Ovary (tissue), 9 donors: Measurements from ENCODE around the gene CAMSAP1. TPM values are rescaled to one million over a fixed set of nuclear protein-coding genes. Genes with fewer than 3 reads are reported as not detected.

ENCODE experiments used
- DNase-seq, 5 donors: peaks; one replicate each; pipeline ENCODE4 v3.0.0-alpha.2; 2019 to 2020
- H3K27ac ChIP-seq, 2 donors: fragments of 200-600 bp; one replicate each; pipeline versions ENCODE4 v1.5.1 to v1.8.0; 2019 to 2022
- H3K27me3 ChIP-seq: fragments of 200-600 bp; one replicate; pipeline ENCODE4 v1.8.0; 2022
- H3K36me3 ChIP-seq: fragments of 200-600 bp; sonication (generic); one replicate; pipeline ENCODE4 v1.5.1; 2019
- H3K4me1 ChIP-seq: one replicate; pipeline ENCODE4 v1.8.1; 2013; ENCODE audit warnings: mild to moderate bottlenecking, moderate library complexity; ENCODE audit not compliant: insufficient read depth
- H3K4me3 ChIP-seq: fragments of 200-600 bp; sonication (generic); one replicate; pipeline ENCODE4 v1.5.1; 2017
- H3K9me3 ChIP-seq, 2 donors: fragments of 200-600 bp in 1 of 2; sonication (generic) in 1 of 2; one replicate each; pipeline versions ENCODE4 v1.5.1 to v1.8.1; 2013 to 2019; ENCODE audit warnings: mild to moderate bottlenecking in 1 of 2, moderate library complexity in 1 of 2
- EP300 ChIP-seq: sonication (generic); formaldehyde crosslinking; IDR thresholded peaks from one replicate; pipeline ENCODE4 v1.6.1; 2017; ENCODE audit warnings: antibody characterized with exemption
- POLR2A ChIP-seq: fragments of 450-650 bp; IDR thresholded peaks from one replicate; pipeline ENCODE4 v1.6.1; 2017; ENCODE audit warnings: antibody characterized with exemption, mild to moderate bottlenecking, moderate library complexity
- WGBS, 3 donors: extraction: QIAGEN DNeasy Blood & Tissue Kit in 1 of 3; methylation state at CpG; one replicate each; pipeline versions ENCODE4 v1.1.5 to v1.1.7; 2013 to 2017; 5-methylcytosine and 5-hydroxymethylcytosine counted together
- intact Hi-C, 4 donors: fragments of 100-400 bp; cut with DNase I; formaldehyde crosslinking; loops; one replicate each; pipeline versions ENCODE4 v1.11.0 to v1.15.1; 2022 to 2023
- polyA plus RNA-seq, 2 donors: library from polyadenylated mRNA; stranded (reverse); fragments of 200-250 nt in 1 of 2; fragments of 350-450 nt in 1 of 2; fragmentation: Illumina TruSeq in 1 of 2; extraction: RNeasy Lipid Tissue Mini Kit (QIAGEN cat#74804) in 1 of 2; gene quantifications; one replicate each; pipeline ENCODE4 v1.2.3, GENCODE V29; 2013 to 2014
- total RNA-seq, 7 donors: library from RNA; depleted of rRNA in 2 of 7; stranded (reverse); fragments of >200 nt in 2 of 7; fragmentation: NEBNext Ultra II Directional in 3 of 7; extraction: Animal tissue kit (Norgen Biotek cat#: 25700) in 3 of 7; gene quantifications; one replicate each; pipeline versions ENCODE4 v1.1.0 to v1.2.4, GENCODE V29; 2016 to 2023
- TF ChIP-seq, protein P1 (sequence below), 3 donors: fragments of 450-650 bp in 2 of 3; fragments of 200-600 bp in 1 of 3; IDR thresholded peaks; one replicate each; pipeline versions ENCODE4 v1.5.1 to v1.8.0; 2016 to 2022; ENCODE audit warnings: antibody characterized with exemption in 3 of 3, mild to moderate bottlenecking in 1 of 3
- donor health status: DM: no; HTN: no; CAD: no; lungs with moderate emphysema.
- donor health status: DM: no; HTN: no; CAD: no.
- donor health status: Bipolar disorder and iron deficiency.
- donor health status: DM: yes; HTN: yes; CAD: no.
- donor health status: DM: no; HTN: no; CAD: no.
- donor health status: DM: yes; HTN: yes; CAD: no.

The CAMSAP1 gene
- total and polyA plus RNA-seq, 9 donors, result 9.4 to 62.6 (median 38.0) TPM

DNA sequence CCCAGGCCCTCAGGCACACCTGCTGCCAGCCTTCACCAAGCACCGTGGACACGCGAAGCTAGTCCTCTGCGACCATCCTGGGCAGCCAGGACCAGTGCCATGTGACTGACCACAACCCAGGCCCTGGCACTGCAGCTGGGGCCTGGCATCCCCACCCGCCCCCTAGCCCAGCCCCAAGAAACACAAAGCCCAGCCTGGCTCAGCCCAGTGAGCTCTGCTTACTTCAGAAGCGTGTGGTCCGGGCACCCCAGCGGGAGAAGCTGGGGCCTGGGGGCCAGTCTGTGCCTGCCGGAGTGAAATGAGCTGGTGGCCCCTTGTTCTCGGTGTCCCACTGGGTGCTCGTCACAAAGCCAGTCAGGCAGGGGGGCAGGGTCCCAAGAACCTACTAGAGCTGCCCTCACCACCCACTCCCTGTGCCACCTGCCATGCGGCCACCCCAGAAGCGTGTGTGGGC lies 117.5 kb downstream of the CAMSAP1 start:
- DNase-seq, result no peak
- Histone ChIP-seq H3K4me3 (no peak overlapping the region), H3K27ac (no peak overlapping the region), H3K27me3 (no peaks in the 10 kb centered on the region), H3K36me3 (no peaks in the 10 kb centered on the region), H3K9me3 (no peaks in the 10 kb centered on the region), H3K4me1 (no peaks in the 10 kb centered on the region)
- 94 to 97% (median 95%) methylated on average over 8 to 13 of the region's 13 CpGs for WGBS, 3 donors
- intact Hi-C loops, result loop anchor here in 1 of 4 donors (10.0 kb wide), 1 partner anchor 495 kb away; no protein-coding TSS in a partner anchor
- TF ChIP-seq POLR2A, result no peak
- TF ChIP-seq, protein P1, sequence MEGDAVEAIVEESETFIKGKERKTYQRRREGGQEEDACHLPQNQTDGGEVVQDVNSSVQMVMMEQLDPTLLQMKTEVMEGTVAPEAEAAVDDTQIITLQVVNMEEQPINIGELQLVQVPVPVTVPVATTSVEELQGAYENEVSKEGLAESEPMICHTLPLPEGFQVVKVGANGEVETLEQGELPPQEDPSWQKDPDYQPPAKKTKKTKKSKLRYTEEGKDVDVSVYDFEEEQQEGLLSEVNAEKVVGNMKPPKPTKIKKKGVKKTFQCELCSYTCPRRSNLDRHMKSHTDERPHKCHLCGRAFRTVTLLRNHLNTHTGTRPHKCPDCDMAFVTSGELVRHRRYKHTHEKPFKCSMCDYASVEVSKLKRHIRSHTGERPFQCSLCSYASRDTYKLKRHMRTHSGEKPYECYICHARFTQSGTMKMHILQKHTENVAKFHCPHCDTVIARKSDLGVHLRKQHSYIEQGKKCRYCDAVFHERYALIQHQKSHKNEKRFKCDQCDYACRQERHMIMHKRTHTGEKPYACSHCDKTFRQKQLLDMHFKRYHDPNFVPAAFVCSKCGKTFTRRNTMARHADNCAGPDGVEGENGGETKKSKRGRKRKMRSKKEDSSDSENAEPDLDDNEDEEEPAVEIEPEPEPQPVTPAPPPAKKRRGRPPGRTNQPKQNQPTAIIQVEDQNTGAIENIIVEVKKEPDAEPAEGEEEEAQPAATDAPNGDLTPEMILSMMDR (IDR thresholded peaks at IDR 0.05), result no peak
- no peak for TF ChIP-seq EP300

DNA sequence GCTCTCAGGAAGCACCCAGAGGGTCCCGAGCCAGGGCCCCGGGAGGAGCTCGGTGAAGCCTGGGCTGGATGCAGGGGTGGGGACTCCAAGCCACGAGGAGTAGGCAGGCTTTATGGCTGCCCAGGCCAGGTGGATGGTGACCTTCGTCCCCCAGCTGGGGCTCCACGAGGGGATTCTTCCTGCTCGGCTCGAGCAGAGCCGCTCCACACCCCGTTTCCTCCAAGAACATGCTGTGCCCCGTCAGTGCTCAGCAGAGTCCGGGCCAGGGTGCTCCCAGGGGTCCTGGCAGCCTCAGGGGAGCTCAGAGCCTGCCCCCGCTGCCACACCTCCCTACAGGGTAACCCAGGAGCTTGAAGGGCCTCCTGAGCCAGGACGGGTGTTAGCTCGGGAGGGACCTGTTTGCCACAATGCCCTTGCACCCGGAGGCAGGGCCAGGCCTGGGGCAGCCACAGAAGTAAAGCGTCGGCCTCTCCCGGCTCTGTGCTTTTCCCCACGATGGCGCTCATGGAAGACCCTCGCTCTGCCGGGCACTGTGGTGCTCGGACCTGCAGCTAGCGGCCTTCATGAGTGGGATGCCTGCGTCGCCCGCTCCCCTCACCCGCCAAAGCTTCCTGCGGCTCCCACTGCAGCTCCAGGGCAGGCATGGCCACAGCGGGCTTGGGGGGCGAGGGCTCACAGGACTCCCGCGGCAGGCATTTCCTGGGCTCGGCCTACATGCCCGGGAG lies 118.6 kb downstream of the CAMSAP1 start:
- intact Hi-C loops, result no loop called here
- Histone ChIP-seq H3K9me3 (no peaks in the 10 kb centered on the region), H3K4me3 (no peak overlapping the region), H3K27ac (no peak overlapping the region), H3K27me3 (no peaks in the 10 kb centered on the region), H3K36me3 (no peaks in the 10 kb centered on the region), H3K4me1 (no peaks in the 10 kb centered on the region)
- no peak for DNase-seq
- WGBS, 3 donors, result 68 to 73% (median 72%) methylated on average over 35 to 36 of the region's 36 CpGs
- no peak for TF ChIP-seq EP300
- no peak for TF ChIP-seq POLR2A
- TF ChIP-seq, protein P1 (IDR thresholded peaks at IDR 0.05), result no peak

DNA sequence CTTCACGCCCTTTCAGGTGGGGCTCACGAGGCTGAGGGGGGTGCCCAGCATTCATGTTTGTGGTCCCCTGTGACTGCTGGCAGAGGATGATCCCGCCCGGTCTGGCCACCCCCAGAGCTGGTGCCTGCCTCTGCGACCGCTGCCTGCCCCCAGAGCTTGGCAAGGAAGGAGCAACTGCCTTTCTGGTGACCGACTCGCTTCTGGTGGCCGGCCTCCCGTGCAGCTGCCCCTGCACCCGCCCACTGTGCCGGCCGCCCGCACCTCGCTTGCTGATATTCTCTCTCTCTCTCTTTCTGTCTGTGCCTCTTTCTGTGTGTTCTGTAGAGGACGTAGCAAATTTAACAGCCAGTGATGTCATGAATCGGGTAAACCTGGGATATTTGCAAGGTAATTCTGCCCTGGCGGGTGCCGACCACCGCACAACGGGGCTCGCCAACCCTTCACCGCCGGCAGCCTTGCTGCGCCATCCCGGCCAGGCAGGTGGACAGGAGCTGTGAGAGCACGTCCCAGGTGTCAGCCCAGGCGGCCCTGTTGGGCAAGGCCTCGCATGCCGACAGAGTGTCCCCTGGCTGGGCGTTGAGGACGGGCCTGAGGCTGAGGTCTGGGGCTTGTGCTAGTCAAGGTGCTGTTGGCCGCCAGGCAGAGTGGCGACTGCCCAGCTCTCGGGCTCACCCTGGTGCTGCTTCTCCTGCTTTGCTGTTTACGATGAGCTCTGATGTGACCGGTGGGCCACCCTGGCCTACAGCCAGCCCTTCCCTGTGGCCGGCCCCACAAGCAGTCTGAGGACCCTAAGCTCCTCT lies 119.4 kb downstream of the CAMSAP1 start:
- Histone ChIP-seq H3K4me3 (no peak overlapping the region), H3K9me3 (no peaks in the 10 kb centered on the region), H3K4me1 (no peaks in the 10 kb centered on the region), H3K27me3 (no peaks in the 10 kb centered on the region), H3K36me3 (no peaks in the 10 kb centered on the region), H3K27ac (no peak overlapping the region)
- 85% methylated on average over 37 to 38 of the region's 38 CpGs for WGBS, 3 donors
- TF ChIP-seq EP300, result no peak
- TF ChIP-seq POLR2A, result no peak
- TF ChIP-seq, protein P1 (IDR thresholded peaks at IDR 0.05), result no peak
- intact Hi-C loops, result no loop called here
- DNase-seq, result no peak

DNA sequence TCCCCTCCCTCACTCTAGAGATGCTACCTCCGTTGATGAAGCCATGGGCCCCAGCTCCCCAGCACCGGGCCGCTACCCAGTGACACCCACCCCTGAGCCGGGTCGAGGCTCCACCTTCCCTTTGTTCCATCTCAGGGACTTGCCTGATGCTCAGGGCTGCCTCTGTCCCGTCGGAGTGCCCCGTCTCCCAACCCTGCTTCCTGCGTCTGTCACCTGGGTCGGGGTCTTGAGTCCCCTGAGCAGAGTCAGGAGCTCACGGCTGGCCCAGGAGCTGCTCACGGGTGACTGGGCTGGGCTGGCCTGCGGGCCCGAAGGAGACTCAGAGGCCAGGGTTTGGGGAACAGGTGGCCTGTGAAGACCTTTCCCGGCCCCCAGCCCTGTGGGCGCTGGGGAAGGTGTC lies 120.0 kb downstream of the CAMSAP1 start:
- H3K4me1 ChIP-seq, result no peaks in the 10 kb centered on the region
- H3K27me3 ChIP-seq, result no peaks in the 10 kb centered on the region
- no peak for DNase-seq
- no peaks in the 10 kb centered on the region for H3K36me3 ChIP-seq
- no peak for TF ChIP-seq EP300
- TF ChIP-seq, protein P1 (IDR thresholded peaks at IDR 0.05), result no peak
- no peak for TF ChIP-seq POLR2A
- 82 to 85% (median 84%) methylated on average over 14 to 16 of the region's 16 CpGs for WGBS, 3 donors
- H3K9me3 ChIP-seq, result no peaks in the 10 kb centered on the region
- no peak overlapping the region for H3K27ac ChIP-seq
- H3K4me3 ChIP-seq, result no peak overlapping the region
- intact Hi-C loops, result no loop called here
